ENCODE data around the gene SEMA3C.

The SEMA3C gene

GRCh38 chr7:80835251-80835650, 83.6 kb downstream of the SEMA3C start:
- no peak overlapping the region for H3K27ac ChIP-seq (ENCODE audit: low read depth, low read length)

GRCh38 chr7:80833289-80834268, 85.3 kb downstream of the SEMA3C start:
- peak overlapping the region; percentile 12; the same call in 1 of the 2 replicates for H3K27ac ChIP-seq (ENCODE audit: low read depth, low read length)
- peaks cover 8% of the 10 kb centered on the region; the same call in 1 of the 2 replicates for H3K36me3 ChIP-seq (ENCODE audit: insufficient read depth, low read length)
- no peak overlapping the region for H2AFZ ChIP-seq (ENCODE audit: low read length, unreplicated experiment)
- peaks cover 50% of the 10 kb centered on the region for H3K4me1 ChIP-seq (ENCODE audit: control insufficient read depth, insufficient read depth, low read length, unreplicated experiment)
- no peaks in the 10 kb centered on the region for H3K27me3 ChIP-seq (ENCODE audit: insufficient read depth, low read length)
- H3K4me3 ChIP-seq (ENCODE audit: low read depth, low read length) = no peak overlapping the region
- peaks cover 76% of the 10 kb centered on the region for H3K79me2 ChIP-seq (ENCODE audit: control insufficient read depth, insufficient read depth, low read length, unreplicated experiment)

More at GRCh38 chr7:80835251-80835650, 83.6 kb downstream of the SEMA3C start:
- H2AFZ ChIP-seq (ENCODE audit: low read length, unreplicated experiment) = no peak overlapping the region
- peaks cover 35% of the 10 kb centered on the region for H3K4me1 ChIP-seq (ENCODE audit: control insufficient read depth, insufficient read depth, low read length, unreplicated experiment)
- no peak overlapping the region for H3K4me3 ChIP-seq (ENCODE audit: low read depth, low read length)
- peaks cover 86% of the 10 kb centered on the region for H3K79me2 ChIP-seq (ENCODE audit: control insufficient read depth, insufficient read depth, low read length, unreplicated experiment)
- H3K27me3 ChIP-seq (ENCODE audit: insufficient read depth, low read length) = no peaks in the 10 kb centered on the region
- H3K36me3 ChIP-seq (ENCODE audit: insufficient read depth, low read length) = peaks cover 8% of the 10 kb centered on the region; the same call in 1 of the 2 replicates

GRCh38 chr7:80832006-80832405, 86.8 kb downstream of the SEMA3C start:
- peak overlapping the region; percentile 16 for H3K27ac ChIP-seq (ENCODE audit: low read depth, low read length)
- H2AFZ ChIP-seq (ENCODE audit: low read length, unreplicated experiment) = no peak overlapping the region
- H3K4me3 ChIP-seq (ENCODE audit: low read depth, low read length) = no peak overlapping the region
- H3K27me3 ChIP-seq (ENCODE audit: insufficient read depth, low read length) = no peaks in the 10 kb centered on the region
- peaks cover 64% of the 10 kb centered on the region for H3K79me2 ChIP-seq (ENCODE audit: control insufficient read depth, insufficient read depth, low read length, unreplicated experiment)
- 0 out of 2 replicates have a peak, but pooled peaks cover 1% of the 10 kb centered on the region for H3K36me3 ChIP-seq (ENCODE audit: insufficient read depth, low read length)
- H3K4me1 ChIP-seq (ENCODE audit: control insufficient read depth, insufficient read depth, low read length, unreplicated experiment) = peaks cover 61% of the 10 kb centered on the region

- Histone ChIP-seq H3K4me1 (ENCODE audit: control insufficient read depth, insufficient read depth, low read length, unreplicated experiment) (peaks cover 69% of the 10 kb centered on the region), H2AFZ (ENCODE audit: low read length, unreplicated experiment) (no peak overlapping the region), H3K4me3 (ENCODE audit: low read depth, low read length) (no peak overlapping the region), H3K27ac (ENCODE audit: low read depth, low read length) (no peak overlapping the region), H3K27me3 (ENCODE audit: insufficient read depth, low read length) (no peaks in the 10 kb centered on the region), H3K79me2 (ENCODE audit: control insufficient read depth, insufficient read depth, low read length, unreplicated experiment) (peaks cover 57% of the 10 kb centered on the region), H3K36me3 (ENCODE audit: insufficient read depth, low read length) (peaks cover 12% of the 10 kb centered on the region; the same call in 1 of the 2 replicates)
Observed at GRCh38 chr7:80830584-80831285, 88.1 kb downstream of the SEMA3C start.

- Histone ChIP-seq H3K27ac (ENCODE audit: low read depth, low read length) (no peak overlapping the region), H3K4me1 (ENCODE audit: control insufficient read depth, insufficient read depth, low read length, unreplicated experiment) (peaks cover 69% of the 10 kb centered on the region), H3K4me3 (ENCODE audit: low read depth, low read length) (no peak overlapping the region)
Observed at GRCh38 chr7:80830010-80830409, 88.8 kb downstream of the SEMA3C start.

GRCh38 chr7:80829527-80829926, 89.3 kb downstream of the SEMA3C start:
- Histone ChIP-seq H3K4me1 (ENCODE audit: control insufficient read depth, insufficient read depth, low read length, unreplicated experiment) (peaks cover 68% of the 10 kb centered on the region), H3K4me3 (ENCODE audit: low read depth, low read length) (no peak overlapping the region), H3K27me3 (ENCODE audit: insufficient read depth, low read length) (no peaks in the 10 kb centered on the region), H3K79me2 (ENCODE audit: control insufficient read depth, insufficient read depth, low read length, unreplicated experiment) (peaks cover 46% of the 10 kb centered on the region), H3K36me3 (ENCODE audit: insufficient read depth, low read length) (peaks cover 21% of the 10 kb centered on the region), H2AFZ (ENCODE audit: low read length, unreplicated experiment) (no peak overlapping the region), H3K27ac (ENCODE audit: low read depth, low read length) (no peak overlapping the region)

More at GRCh38 chr7:80830010-80830409, 88.8 kb downstream of the SEMA3C start:
- H2AFZ ChIP-seq (ENCODE audit: low read length, unreplicated experiment) = no peak overlapping the region
- H3K27me3 ChIP-seq (ENCODE audit: insufficient read depth, low read length) = no peaks in the 10 kb centered on the region
- H3K36me3 ChIP-seq (ENCODE audit: insufficient read depth, low read length) = peaks cover 19% of the 10 kb centered on the region
- peaks cover 49% of the 10 kb centered on the region for H3K79me2 ChIP-seq (ENCODE audit: control insufficient read depth, insufficient read depth, low read length, unreplicated experiment)

- Histone ChIP-seq H3K27me3 (ENCODE audit: insufficient read depth, low read length) (no peaks in the 10 kb centered on the region), H3K36me3 (ENCODE audit: insufficient read depth, low read length) (peaks cover 24% of the 10 kb centered on the region), H3K4me3 (ENCODE audit: low read depth, low read length) (no peak overlapping the region), H2AFZ (ENCODE audit: low read length, unreplicated experiment) (no peak overlapping the region), H3K27ac (ENCODE audit: low read depth, low read length) (peak overlapping the region; percentile 19; the same call in 1 of the 2 replicates), H3K79me2 (ENCODE audit: control insufficient read depth, insufficient read depth, low read length, unreplicated experiment) (peaks cover 27% of the 10 kb centered on the region), H3K4me1 (ENCODE audit: control insufficient read depth, insufficient read depth, low read length, unreplicated experiment) (peaks cover 51% of the 10 kb centered on the region)
Observed at GRCh38 chr7:80827239-80827633, 91.6 kb downstream of the SEMA3C start.

GRCh38 chr7:80826520-80827238, 92.2 kb downstream of the SEMA3C start:
- peak overlapping the region; percentile 19; the same call in 1 of the 2 replicates for H3K27ac ChIP-seq (ENCODE audit: low read depth, low read length)
- peaks cover 46% of the 10 kb centered on the region for H3K4me1 ChIP-seq (ENCODE audit: control insufficient read depth, insufficient read depth, low read length, unreplicated experiment)
- H3K4me3 ChIP-seq (ENCODE audit: low read depth, low read length) = no peak overlapping the region
- H3K27me3 ChIP-seq (ENCODE audit: insufficient read depth, low read length) = no peaks in the 10 kb centered on the region
- peaks cover 29% of the 10 kb centered on the region for H3K36me3 ChIP-seq (ENCODE audit: insufficient read depth, low read length)
- H2AFZ ChIP-seq (ENCODE audit: low read length, unreplicated experiment) = no peak overlapping the region
- H3K79me2 ChIP-seq (ENCODE audit: control insufficient read depth, insufficient read depth, low read length, unreplicated experiment) = peaks cover 21% of the 10 kb centered on the region

- H3K4me1 ChIP-seq (ENCODE audit: control insufficient read depth, insufficient read depth, low read length, unreplicated experiment) = peaks cover 36% of the 10 kb centered on the region
- H3K4me3 ChIP-seq (ENCODE audit: low read depth, low read length) = no peak overlapping the region
- no peak overlapping the region for H2AFZ ChIP-seq (ENCODE audit: low read length, unreplicated experiment)
- peaks cover 29% of the 10 kb centered on the region for H3K36me3 ChIP-seq (ENCODE audit: insufficient read depth, low read length)
- H3K27me3 ChIP-seq (ENCODE audit: insufficient read depth, low read length) = no peaks in the 10 kb centered on the region
- H3K79me2 ChIP-seq (ENCODE audit: control insufficient read depth, insufficient read depth, low read length, unreplicated experiment) = peaks cover 13% of the 10 kb centered on the region
- no peak overlapping the region for H3K27ac ChIP-seq (ENCODE audit: low read depth, low read length)
Observed at GRCh38 chr7:80825499-80825898, 93.4 kb downstream of the SEMA3C start.

- Histone ChIP-seq H3K27ac (ENCODE audit: low read depth, low read length) (no peak overlapping the region), H3K36me3 (ENCODE audit: insufficient read depth, low read length) (peaks cover 29% of the 10 kb centered on the region)
Observed at GRCh38 chr7:80824253-80824652, 94.6 kb downstream of the SEMA3C start.

More at GRCh38 chr7:80824253-80824652, 94.6 kb downstream of the SEMA3C start:
- Histone ChIP-seq H3K79me2 (ENCODE audit: control insufficient read depth, insufficient read depth, low read length, unreplicated experiment) (peaks cover 6% of the 10 kb centered on the region), H3K4me1 (ENCODE audit: control insufficient read depth, insufficient read depth, low read length, unreplicated experiment) (peaks cover 24% of the 10 kb centered on the region), H2AFZ (ENCODE audit: low read length, unreplicated experiment) (no peak overlapping the region), H3K27me3 (ENCODE audit: insufficient read depth, low read length) (no peaks in the 10 kb centered on the region), H3K4me3 (ENCODE audit: low read depth, low read length) (no peak overlapping the region)
